Astrocyte of the cerebellum (primary cell): ENCODE results near the gene CCDC106.
A peak's percentile ranks its signal among the peaks of the same experiment; 100 is the strongest.

Source experiments
- DNase-seq: peaks from one replicate; pipeline ENCODE4 v3.0.0-alpha.2; 2011; ENCODE audit warnings: low read depth
- H3K4me3 ChIP-seq: 2 replicates; pipeline ENCODE4 v1.5.1; 2011; ENCODE audit warnings: mild to moderate bottlenecking, low read depth, low read length, moderate library complexity
- in situ Hi-C: cut with HindIII; loops from 2 replicates; pipeline ENCODE4 v1.10.0; 2017; ENCODE audit warnings: low sequenced_read_pairs
- TF ChIP-seq, protein P1 (sequence below): IDR thresholded peaks from 2 replicates; pipeline ENCODE4 v1.5.1; 2012; ENCODE audit warnings: low read length, low read depth, moderate library complexity, mild to moderate bottlenecking; ENCODE audit errors: missing control alignments

Gene CCDC106

DNA sequence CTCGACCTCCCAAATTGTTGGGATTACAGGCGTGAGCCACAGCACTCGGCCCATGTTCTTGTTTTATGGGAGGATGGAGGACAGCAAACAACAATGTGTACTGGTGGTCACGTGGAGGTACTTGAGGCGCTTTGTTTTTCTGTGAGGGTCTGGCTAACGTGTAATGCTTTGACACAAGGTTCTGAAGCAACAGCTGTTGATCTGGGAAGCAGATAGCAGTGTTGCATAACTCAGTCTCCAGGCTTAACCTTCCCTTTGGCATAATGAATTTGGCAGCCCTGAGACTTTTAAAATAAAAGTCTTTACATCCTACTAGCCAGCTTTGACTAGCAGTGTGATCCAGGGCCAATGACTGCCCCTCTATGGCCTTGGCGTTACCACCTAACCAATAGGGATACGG is 14.2 kb upstream of the CCDC106 start:
- no peak for DNase-seq
- H3K4me3 ChIP-seq, result no peak overlapping the region
- TF ChIP-seq, protein P1, sequence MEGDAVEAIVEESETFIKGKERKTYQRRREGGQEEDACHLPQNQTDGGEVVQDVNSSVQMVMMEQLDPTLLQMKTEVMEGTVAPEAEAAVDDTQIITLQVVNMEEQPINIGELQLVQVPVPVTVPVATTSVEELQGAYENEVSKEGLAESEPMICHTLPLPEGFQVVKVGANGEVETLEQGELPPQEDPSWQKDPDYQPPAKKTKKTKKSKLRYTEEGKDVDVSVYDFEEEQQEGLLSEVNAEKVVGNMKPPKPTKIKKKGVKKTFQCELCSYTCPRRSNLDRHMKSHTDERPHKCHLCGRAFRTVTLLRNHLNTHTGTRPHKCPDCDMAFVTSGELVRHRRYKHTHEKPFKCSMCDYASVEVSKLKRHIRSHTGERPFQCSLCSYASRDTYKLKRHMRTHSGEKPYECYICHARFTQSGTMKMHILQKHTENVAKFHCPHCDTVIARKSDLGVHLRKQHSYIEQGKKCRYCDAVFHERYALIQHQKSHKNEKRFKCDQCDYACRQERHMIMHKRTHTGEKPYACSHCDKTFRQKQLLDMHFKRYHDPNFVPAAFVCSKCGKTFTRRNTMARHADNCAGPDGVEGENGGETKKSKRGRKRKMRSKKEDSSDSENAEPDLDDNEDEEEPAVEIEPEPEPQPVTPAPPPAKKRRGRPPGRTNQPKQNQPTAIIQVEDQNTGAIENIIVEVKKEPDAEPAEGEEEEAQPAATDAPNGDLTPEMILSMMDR, result no peak
- in situ Hi-C loops, result no loop called here

DNA sequence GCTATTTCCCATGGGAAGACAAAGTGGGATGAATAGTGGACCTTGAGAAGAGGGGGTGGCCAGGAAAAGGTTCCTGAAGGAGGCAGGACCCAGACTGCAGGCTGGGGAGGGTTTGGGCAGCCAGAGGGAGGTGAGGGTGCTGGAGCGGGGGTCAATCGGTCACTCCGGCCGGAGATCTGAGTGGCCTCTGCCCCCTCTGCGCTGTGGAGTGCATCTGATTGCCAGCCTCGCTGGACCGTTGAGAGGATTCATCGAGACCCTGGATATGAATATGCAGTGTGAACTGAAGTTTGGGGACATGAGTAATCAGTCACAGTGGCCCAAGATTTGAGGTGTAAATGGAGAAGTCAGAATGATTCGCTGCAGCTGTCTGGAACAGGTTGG is 12.7 kb upstream of the CCDC106 start:
- TF ChIP-seq, protein P1, result no peak
- in situ Hi-C loops, result no loop called here
- no peak for DNase-seq
- peak overlapping the region; percentile 68 for H3K4me3 ChIP-seq

GRCh38 chr19:55635856-55636440 is 12.1 kb upstream of the CCDC106 start:
- in situ Hi-C loops, result no loop called here
- TF ChIP-seq, protein P1, result no peak
- DNase-seq, result no peak
- peak overlapping the region; percentile 68 for H3K4me3 ChIP-seq

DNA sequence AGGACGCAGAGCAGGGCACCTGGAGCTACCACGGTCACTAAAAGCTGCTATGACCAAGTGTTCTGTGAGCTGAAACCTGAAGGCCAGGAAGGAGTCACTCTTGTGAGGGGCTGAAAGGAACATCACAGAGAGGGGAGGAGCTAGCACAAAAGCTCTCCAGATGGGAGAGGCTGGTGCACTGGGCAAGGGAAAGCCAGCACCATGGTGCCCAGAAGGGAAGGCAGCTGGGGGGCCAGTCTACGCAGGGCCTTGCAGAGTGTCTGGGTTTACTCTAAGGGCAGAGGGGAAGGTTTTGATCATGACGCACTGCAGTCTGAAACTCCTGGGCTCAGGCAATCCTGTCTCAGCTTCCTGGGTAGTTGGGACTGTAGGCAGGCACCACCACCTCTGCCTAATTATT is 11.3 kb upstream of the CCDC106 start:
- in situ Hi-C loops, result no loop called here
- no peak overlapping the region for H3K4me3 ChIP-seq
- TF ChIP-seq, protein P1, result no peak
- DNase-seq, result no peak

GRCh38 chr19:55637534-55637933 is 10.5 kb upstream of the CCDC106 start:
- TF ChIP-seq, protein P1, result no peak
- in situ Hi-C loops, result no loop called here
- DNase-seq, result no peak
- H3K4me3 ChIP-seq, result no peak overlapping the region

DNA sequence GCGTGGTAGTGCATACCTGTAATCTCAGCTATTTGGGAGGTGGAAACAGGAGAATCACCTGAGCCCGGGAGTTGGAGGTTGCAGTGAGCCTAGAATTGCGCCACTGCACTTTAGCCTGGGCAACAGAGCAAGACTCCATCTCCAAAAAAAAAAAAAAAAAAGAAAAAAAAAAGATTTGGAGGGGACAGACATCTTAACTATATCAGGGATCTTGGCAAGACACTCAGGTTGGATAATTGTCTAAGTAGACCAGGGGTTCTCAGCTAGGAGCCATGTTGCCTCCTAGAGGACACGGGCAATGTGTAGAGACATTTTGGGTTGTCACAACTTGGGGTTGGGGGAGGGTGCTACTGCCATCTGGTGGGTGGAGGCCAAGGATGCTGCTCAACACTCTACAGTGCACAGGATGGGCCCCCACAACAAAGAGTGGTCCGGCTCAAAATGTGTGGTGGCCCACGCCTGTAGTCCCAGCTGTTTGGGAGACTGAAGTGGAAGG is 9.1 kb upstream of the CCDC106 start:
- TF ChIP-seq, protein P1, result peak; percentile 47
- DNase-seq, result no peak
- H3K4me3 ChIP-seq, result no peak overlapping the region
- in situ Hi-C loops, result no loop called here
